GM19324 (cell line): ENCODE results near the gene IL17B.

Experiments
- ATAC-seq: cut with Tn5 transposase; IDR thresholded peaks from one replicate; pipeline ENCODE4 v1.9.1; 2021; ENCODE audit warnings: mild to moderate bottlenecking, moderate library complexity; ENCODE audit not compliant: unreplicated experiment, low FRiP score

The IL17B gene, protein sequence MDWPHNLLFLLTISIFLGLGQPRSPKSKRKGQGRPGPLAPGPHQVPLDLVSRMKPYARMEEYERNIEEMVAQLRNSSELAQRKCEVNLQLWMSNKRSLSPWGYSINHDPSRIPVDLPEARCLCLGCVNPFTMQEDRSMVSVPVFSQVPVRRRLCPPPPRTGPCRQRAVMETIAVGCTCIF

DNA sequence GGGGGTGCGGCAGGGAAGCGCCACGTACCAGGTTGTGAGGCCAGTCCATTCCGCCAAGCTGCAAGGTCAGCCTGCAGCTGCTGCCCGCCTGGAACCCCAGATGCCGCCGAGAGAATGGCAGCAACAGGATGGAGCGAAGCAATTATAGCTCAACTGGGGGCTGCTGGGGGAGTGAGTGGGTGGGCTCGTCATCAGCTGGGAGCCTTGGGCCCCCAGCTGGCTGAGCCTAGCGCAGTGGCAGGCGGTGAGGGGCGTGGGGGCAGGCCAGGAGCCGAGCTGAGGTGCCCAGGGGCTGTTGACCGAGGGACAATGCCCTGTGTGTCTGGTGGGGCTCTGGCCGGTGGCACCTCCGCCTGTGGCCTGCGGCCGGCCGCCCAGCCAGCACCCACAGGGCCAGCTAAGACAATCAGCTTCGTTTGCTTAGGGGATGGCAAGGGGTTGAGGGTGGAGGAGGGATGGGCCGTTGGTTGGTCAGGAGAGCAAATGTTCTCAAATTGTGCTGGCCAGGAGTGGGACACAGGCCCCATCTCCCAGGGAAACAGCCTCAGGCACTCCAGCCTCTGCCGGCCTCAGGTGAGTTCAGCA is at the start of gene IL17B:
Gene IL17B (minus strand): TSS at position 116 of the 585 bp plus-strand sequence. CDS start 67 bp downstream, at position 49.
- ATAC-seq = no peak

DNA sequence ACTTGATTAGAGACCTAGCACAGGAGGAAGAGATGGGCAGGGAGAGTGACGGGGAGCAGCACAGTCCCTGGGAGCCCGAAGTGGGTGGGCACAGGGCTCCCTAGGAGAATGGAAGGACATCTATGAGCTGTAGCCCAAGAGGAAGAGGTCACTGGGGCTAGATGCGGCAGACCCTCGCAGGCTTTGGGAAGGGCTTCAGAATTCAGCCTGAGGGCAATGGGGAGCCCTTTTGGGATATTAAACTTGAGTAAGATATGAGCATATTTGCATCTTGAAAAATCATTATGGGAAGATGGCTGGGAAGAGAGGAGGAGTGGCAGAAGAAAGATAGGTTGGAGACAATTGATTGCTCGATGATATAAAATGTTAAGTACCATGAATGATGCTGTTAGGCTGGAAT is 48.9 kb upstream of the IL17B start:
- ATAC-seq = no peak

DNA sequence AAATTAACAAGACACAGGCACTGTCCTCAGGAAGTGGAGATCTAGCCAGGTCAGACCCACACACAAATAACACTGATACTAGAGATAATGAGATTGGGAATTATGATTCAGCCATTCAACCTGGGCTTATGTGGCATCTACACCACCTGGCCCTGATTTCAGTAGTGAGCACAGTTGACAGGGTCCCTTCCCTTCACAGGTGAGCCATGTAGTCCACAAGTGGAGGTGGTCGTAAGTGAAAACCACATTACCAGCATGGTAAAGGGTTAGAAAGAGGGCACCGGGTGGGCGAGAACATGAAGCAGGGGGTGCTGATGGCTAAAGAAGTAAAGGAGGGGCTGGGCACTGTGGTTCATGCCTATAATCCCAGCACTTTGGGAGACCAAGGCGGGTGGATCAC is 48.3 kb upstream of the IL17B start:
- no peak for ATAC-seq

DNA sequence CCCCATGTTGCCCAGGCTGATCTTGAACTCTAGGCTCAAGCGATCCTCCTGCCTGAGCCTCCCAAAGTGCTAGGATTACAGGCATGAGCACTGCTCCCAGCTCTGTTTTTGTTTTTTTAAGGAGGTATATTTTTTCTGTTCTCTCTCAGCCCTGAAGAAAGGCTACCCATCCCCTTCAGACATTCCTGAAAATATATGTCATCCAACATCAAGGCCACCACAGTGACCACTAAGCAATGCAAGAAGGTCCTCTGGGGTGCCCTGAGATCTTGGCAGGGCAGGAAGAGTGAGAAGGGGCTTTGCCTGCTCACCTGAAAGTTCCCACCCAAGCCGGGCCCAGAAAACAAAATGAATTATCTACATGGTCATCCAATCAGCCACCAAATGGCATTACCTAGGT is 47.8 kb upstream of the IL17B start:
- ATAC-seq = no peak

DNA sequence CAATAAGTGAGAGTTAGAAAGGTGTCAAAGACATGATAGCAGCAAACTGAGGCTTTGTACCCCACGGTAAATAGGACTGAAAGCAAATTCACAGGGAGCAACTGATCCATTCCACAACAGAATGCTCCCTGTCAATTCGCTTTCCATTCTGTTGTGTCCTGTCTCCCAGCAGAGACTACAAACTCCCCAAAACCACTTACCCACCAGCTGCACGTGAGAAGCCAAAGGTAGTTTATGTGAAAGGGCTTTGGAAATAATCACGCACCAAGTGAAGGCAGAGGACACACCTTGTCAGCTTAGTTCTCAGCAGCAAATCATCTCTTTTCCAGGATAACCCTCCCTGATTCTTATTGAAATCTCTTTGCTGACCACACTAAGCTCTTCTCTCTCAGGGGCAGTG is 46.6 kb upstream of the IL17B start:
- ATAC-seq = no peak

DNA sequence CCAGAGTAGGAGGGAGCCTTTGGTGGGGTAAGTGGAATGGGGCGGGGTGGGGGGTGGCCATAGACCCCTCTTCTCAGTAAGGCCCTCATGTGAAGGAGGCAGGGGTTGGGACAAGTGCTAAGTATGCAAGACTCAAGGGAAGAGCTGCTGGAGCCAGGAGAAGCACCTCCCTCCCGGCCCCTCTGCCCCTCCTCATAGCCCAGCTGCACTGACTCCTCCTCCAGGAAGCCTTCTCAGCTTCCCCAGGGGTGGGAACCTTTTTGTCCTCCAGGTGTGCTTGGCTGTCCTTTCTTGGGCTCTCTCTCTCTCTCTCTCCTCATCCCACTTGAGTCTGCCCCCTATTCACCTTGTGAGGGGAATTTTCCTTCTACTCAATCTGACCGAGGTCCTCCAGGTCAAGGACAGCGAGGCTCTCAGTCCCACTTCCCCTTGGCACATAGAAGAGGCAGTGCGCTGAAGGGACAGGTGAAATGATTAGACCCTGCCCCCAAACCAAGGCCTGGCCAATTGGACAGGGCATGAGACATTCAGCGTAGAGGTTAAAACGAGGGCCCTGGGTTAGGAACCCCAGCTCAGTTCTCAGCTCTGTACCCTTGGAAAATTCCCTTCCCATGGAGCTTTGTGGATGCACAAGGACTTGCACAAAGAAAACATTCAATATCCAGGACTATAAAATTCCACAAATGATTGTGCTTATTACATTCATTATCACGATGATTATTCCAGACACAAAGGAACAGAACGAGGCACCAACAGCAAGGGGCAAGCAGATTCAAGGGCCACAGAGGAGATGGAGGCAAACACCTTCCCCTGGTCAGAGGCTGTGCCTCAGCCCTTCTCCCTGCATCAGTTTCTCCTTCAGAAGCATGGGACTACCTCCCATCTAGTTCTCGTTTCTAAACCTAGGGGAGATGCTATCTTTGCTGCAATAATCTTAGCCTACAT is 45.6 kb upstream of the IL17B start:
- no peak for ATAC-seq

DNA sequence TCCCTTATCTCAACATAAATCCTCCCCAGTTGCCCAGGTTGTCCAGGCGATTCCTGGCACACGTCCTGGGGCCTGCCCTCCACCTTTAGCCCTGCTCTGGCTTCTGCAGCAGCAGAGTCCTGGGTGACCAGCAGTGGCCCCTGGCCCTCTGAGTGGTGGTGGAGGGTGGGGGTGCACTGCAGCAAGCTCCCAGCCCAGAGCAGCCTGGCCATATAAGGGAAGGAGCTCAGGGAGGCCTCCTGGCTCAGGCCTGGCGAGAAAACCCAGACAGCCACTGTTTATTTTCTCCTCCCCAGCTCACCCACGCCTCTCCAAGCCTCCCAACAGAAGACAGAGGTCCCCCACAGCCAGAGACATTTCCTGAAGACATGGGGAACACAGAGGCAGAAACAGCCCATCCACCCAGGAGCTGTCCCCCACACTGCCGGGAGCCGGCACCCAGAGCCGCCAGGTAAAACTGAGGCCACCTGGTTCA is 44.7 kb upstream of the IL17B start:
- ATAC-seq = no peak

DNA sequence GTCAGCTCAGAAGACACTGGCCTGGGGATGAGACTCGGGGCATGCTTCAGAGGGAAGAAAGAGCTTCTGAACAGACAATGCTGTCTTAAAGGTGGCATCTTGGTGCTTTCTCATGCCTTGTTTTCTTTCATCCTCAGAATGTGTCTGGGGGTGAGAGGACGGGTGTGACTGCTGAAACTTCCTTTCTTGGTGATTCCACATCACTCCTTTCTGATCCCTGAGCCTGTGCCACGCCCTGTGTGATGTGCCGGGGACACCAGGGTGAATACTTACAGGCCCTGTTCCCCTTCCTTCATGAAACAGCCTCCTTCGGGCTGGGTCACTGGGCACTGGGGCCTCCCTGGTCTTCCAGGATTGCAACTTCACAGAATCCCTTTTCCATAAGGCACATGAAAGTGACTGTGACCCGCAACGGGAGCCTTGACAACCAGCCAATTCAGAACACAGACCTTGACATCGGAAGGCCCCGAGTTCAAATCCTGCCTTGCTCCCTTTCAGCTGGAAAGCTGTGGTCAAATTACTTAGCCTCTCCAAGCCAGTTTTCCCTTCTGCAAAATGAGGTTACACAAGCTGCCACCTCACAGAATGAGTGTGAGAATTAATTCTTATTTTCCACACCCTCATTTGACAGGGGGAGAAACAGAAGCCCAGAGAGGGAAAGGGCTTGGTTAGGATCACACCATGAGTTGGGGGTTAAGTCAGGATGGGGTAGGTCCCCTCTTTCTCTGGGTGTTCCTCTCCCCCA is 44.1 kb upstream of the IL17B start:
- ATAC-seq = no peak

DNA sequence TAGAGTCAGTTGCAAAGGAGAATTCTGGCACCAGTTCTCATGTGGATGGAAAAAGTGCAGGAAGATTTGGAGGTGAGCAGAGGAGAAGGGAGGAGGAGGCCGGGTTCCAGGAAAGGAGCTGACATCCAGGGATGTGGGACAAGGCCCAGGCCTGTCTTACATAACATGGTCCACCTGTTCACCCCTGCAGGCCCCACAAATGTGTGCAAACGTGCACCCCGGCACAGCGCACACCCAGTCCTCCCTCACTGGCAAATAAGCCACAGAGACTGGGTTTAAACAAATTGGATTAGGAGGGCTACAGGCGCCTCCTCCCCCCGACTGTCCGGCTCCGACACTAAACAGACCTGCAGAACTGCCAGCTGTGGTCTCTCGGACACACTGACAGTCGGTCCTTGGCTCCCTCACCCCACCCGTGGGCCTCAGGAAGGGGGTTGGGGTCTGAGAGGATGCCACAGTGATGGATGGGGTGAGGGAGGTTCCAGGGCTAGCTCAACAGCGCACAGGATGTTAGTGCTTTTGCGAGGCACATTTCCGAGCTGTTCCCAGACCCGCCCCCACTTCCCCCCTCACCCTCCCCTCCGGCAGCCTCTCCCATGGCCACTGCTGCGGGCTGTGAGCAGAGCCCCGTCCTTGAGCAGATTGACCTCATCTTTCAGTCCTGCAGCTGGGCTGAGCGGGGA is 43.4 kb upstream of the IL17B start:
- ATAC-seq = no peak

DNA sequence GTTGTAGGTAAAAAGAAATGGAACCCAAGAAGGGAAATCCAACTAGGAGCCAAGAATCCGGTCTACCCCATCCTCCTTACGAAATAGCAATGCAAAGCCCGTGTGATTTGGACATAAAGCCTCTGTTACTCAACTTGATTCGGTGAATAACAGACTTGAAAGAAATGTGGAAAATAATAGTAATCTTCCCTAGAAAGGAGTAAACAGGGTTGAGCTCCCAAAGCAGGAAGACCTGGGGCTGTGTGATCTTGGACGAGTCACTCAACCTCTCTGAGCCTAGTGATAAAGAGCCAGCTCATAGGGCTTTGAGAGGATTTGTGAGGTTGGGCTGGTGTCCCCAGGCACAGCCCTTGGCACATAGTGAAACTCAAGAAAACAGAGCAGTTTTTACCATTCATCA is 42.7 kb upstream of the IL17B start:
- ATAC-seq = no peak

DNA sequence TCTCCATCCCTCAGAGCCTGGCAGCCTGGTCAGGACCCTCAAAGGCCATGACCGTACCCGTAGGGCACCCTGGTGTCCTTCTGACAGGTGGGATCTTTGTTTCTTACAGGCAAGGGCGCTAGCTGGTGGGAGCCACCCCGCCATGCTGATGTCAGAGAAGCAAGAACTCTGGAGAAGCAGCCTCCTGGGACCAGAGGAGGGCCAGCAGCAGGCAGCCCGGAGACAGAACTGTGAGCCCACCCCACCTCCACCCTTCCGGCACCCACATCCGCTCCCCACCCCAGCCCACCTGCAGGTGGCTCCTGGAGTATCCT is 42.2 kb upstream of the IL17B start:
- ATAC-seq = no peak

DNA sequence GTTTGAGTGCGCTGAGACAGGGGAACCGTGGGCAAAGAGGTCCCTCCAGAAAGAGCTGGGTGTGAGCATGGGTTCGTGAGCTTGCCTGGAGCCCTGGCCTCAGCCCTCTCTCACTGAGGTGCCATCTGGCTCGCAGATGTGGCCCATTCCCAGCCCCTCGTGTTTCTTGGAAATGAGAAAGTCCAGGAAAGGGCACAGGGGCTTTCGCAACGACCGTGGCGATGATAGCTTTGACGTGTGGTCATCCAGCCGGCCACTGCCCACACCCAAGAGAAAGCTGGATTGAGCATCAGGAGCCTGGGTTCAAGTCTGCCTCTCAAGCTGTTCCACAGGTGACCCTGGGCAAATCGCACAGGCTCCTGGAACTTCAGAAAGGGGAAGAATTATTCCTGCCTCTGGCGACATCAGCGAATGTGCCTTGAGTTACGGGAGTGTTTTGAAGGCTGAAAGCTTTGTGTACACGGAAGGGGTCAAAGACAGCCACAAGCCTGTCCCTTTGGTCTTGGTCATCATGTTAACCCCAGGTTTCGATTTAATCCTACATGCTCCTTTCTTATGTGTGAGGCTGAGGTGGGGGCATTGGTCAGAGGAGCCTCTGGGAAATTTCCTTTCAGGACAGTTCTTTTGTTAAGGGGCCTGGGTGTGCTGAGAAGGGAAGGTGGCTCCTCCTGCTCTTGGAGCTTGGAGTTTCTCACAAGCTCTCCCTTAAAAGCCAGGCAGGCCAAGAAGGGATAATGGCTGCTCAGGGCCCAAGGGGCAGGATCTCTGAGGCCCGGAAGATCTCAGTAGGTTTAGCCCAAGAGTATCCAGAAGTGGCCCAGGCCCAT is 41.7 kb upstream of the IL17B start:
- no peak for ATAC-seq

DNA sequence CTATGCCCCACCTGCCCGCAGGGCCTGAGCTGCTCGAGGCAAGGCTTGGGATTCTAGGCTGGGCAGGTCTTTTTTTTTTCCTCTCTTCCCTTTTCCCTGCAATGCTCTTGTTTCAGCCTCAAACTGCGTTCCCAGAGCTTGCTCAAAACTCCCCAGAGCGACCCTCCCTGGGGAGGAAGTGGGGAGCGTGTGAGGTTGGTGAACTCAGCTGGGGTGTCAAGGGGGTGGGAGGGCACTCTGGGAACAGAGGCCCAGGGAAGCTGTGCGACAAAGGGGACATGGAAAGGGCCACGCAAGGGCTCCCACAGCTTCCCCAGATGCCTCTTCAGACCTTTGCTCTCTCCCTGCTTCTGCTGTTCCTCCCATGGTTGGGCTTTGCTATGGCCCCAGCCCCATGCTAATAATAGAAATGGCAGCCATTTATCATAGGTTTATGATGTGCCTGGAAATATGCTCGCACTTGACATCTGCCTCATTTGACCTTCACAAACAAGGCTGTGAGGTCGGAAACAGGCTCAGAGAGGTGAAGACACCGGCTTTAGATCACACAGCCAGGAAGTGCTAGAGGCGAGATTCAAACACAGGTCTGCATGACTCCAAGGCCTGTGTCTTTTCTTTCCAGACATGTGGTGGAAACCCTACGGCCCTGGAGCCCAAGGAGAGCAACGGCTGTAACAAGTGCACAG is 40.9 kb upstream of the IL17B start:
- ATAC-seq = no peak

DNA sequence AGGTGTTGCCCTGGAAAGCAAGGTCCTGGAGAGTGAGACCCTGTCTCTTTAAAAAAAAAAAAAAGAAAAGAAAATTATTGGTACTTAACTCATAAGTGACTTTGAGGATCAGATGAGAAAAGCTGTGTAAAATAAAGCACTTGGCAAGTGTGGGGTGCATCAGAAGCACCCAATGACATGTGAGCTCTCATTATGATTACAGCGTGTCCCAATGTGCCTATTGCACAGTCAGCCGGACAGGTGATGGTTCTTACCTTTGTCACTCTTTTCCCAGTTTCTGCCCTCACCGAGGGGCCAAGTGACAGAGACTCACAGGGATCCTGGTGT is 40.4 kb upstream of the IL17B start:
- ATAC-seq = no peak

DNA sequence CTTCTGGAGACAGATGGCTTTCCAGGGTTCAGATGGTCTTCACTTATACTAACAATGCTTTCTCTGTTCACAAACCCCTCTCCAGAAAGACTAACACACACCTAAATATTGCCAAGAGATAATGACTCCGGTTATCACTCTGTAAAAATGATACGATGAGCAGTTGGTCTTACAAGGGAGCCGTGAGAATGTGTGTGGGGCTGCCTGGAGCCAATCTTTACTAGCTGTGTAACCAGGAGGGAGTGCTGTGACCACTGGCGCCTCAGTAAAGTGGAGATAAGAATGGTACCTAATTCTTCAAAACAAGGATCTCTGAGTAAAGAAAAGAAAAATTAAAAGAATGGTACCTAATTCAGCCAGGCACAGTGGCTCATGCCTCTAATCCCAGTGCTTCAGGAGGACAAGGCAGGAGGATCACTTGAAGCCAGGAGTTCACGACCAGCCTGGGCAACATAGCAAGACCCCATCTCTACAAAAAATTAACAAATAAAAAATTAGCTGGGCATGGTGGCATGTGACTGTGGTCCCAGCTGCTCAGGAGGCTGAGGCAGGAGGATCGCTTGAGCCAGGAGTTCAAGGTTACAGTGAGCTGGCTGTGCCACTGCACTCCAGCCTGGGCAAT is 39.9 kb upstream of the IL17B start:
- ATAC-seq = no peak

DNA sequence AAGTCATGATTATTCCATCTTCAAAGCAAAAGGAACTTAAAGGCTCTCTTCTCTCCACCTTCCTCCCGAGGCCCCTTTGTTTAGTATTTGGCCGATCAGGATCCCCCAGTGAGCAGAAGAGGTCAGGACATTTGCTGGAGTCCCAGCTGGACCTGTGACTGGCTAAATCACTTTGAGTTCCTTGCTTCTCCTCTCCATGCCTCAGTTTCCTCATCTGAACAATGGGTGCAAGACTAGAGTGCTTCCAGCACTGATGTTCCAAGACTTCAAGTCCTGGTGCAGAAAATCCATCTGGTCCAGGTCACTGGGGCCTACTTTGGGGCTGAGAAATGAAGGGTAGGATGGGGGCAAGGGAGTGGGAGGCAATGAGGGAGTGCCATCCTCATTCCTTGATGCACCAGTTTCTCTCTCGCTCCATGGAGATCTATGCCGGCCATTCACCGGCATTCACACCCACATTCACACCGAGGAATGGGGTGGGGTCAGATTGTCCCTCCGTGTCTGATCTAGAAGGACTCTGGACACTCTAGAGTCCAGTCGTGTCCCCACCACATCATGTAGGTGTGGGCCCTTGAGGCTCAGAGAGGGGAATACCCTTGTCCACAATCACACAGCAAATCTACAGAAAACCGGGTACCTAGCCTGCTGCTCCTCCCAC is 38.7 kb upstream of the IL17B start:
- ATAC-seq = no peak

DNA sequence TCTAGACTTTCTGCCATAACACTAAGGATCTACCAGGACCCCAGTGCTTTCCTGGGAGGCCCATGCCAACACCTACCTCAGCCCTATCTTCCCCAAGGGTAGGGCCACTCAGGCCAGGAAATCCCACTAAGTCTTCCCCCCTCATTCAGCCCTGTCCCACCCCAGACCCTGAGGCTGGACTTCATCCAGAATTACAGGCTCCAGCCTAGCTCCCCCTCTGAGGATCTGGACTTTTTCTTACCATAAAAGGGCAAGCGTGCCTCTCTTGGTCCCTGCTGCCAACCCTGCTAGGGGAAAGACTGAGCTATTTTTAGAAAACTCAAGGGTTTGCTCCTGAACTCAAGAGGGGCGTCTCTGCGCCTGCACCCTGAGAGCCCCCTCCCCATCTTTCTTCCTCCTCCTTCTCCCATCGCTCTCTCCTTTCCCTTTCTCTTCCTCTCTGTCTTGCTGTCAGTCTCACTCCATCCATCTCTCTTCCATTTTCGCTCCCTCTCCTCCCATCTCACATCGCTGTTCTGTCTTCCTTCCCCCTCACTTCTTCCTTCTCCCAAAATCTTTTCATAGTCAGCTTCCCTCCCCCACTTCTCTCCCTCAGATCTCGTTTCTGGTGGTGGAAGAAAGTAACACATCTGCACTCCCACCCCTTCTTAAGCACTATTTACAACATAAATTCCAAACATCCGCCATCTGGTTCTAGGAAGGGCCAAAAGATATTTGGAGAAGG is 38.1 kb upstream of the IL17B start:
- no peak for ATAC-seq
